HG03442 (cell line): ENCODE results near the gene FAM221B.

ENCODE experiments used
- ATAC-seq: cut with Tn5 transposase; IDR thresholded peaks from one replicate; pipeline ENCODE4 v1.9.1; 2021; ENCODE audit warnings: mild to moderate bottlenecking, moderate library complexity; ENCODE audit not compliant: unreplicated experiment

The FAM221B gene, protein sequence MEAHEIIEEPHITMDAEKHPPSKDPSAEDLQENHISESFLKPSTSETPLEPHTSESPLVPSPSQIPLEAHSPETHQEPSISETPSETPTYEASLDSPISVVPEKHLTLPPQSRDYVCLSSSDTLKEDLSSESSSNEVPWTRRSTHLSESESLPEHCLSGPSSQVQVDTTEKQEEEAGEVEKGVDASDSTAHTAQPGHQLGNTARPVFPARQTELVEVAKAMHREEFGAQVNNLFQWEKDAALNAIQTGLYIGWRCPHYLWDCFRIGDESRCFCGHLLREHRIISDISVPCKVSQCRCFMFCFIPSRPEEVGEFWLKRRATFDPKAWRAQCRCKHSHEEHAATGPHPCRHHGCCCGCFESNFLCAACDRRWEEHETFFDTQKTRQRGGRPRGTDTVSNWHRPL

DNA sequence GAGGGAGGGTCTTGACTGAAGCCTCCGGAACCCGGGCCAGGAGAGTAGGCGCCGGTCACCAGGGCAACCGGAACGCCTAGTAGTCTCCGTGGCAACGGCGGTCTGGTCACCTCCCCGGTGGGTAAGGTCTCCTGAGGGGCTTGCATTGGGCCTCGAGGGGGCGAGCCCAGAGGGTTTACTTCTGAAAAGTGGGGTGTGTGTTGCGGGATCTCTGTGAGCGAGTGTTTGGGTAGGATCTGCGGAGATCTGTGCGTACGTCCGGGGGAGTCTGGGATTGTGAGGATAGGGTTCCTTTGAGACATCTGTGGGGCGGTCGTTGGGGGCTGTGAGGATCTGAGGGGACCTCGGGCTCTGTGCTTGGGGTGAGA is at the start of gene FAM221B:
TSS of gene FAM221B (minus strand) at position 17 of the 368 bp plus-strand sequence. CDS start 2,571 bp downstream, outside the sequence.
- ATAC-seq: no peak

DNA sequence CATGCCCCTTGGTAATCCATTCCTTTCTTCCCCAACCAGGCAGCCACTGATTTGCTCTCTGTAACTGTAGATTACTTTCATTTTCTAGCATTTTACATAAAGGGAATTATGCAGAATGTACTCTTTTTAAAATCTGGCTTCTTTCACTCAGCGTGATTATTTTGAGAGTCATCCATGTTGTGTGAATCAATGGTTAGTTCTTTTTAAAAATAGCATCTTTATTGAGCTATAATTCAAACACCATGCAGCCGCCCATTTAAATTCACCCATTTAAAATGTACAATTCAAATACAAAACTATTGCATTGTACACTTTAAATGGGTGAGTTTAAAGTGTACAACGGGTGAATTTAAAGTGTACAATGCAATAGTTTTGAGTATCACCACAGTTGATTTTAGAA is 44.0 kb upstream of the FAM221B start:
- ATAC-seq: no peak

DNA sequence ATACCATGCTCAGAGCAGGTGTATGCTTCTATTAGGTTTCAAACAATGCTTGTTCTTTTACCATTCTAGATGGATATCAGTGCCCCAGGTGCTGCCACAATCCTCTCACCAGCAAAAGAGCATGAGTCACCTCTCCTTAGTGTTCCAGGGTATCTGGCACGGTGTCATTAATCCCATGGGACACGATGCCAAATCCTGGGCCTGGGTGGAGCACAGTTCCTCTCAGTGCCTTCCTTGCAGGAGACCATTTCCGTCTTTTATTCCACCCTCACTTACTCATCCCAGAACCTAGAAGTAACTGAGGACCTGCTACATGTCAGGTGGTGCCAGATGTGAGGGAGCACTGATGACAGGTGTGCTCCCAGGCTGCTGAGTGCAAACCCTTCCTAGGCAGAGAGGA is 43.0 kb upstream of the FAM221B start:
- no peak for ATAC-seq

DNA sequence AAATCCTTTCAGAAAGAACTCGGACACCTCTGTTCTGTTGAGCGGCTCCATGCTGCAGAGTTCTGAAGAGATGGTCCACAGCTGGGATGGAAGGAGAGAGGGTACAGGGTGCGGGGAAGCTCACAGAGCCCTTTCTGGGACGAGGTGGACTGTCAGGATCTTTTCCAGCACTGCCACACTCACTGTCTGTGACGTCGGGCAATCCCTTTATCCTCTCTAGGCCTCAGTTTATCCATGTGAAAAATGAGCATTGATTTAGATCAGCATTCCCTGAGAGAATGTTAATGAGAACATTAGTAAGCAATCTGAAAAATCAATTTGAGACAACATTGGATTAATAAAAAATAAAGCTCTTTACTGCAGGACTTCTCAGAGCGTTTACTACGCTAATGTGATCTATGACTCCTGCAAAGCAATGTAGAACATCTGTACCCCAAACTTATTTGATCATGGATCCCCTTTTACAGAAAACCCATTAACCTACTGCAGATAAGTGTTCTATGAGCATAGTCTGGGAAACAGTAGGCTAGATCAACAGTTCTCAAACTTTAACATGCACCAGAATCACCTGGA is 41.9 kb upstream of the FAM221B start, which contains the start of gene OR13J1:
TSS of gene OR13J1 (minus strand) at position 51 of the 573 bp plus-strand sequence. CDS start at position 51, 0 bp downstream.
- ATAC-seq: no peak

DNA sequence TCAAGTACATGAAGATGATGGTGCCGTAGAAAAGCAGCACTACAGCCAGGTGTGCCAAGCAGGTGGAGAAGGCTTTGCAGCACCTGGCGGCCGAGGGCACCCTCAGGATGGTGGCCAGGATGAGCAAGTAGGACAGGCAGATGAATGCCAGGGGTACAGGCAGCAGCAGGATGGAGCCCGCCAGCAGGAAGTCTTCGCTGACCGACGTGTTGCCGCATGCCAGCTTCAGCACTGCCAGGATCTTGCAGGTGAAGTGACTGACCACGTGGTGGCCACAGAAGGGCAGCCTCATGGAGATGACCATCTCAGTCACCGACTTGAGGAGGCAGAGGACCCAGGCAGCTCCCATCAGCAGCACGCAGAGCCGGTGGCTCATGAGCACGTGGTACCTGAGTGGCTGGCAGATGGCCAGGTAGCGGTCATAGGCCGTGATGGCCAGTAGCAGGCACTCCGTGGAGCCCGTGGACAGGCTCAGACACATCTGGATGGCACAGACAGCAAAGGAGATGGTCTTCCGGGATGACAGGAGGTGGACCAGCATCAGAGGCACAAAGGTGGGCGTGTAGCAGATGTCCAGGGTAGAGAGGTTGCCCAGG is 41.2 kb upstream of the FAM221B start:
- no peak for ATAC-seq

DNA sequence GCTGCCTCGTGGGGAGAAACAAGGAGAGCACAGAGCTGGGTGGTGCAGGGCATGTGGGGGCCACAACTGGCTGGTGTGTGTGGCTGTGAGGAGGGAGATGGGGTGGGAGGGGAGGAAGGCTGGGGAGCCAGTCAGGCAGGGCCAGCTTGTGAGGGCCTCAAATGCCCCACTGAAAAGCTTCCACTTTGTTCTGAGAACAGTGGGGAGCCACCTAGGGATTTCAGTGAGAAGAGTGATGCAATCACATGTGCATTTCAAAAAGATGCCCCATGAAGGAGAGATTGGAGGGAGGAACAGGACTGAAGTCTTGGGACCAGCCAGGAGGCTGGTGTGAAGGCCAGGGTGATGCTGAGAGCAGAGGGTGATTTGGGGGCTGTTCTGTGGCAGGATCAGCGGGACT is 40.4 kb upstream of the FAM221B start:
- ATAC-seq: no peak

DNA sequence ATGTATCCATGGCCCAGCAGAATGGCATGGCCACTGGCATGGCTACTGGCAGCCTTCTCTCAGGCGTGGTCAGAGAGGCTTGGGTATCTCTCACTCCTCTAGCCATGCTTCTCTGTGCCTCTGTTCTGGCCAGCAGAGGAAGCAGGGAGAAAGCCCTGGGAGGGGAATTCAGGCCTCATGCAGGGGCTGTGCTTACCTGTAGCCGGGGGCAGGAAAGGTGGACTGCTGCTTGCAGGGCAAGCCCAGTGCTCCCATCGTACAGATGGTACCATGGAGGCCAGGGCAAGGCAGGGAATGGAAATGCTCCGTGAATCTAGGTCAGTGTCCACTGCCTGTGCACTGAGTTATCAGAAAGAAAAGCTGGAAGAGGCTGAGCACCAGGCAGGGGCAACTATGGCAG is 39.0 kb upstream of the FAM221B start:
- no peak for ATAC-seq

DNA sequence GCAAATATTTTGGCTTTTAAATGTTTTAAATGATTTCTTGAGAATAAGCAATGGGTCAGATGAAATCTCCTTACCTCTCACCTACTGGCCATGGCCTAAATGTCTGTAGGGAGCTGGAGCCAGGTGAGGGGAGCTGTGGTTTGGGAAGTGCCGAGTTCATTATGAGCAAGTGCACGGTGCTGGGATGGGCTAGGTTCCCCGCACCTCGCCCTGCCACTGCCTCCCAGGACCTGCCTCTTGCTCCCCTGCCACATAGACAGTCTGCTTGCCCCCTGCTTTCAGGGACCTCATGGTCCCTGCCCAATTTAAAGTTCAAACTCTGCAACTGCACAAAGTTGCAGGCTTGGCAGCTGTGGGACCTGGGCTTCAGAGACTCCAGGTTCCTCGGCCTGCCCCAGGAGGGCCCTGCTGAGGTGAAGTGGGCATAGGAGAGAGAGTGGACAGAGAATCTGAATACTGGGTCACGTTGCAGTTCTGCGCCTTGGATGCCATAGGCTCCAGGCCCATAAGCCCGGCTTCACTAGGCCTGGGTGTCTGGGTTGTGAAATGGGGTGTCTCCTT is 36.2 kb upstream of the FAM221B start:
- ATAC-seq: no peak

DNA sequence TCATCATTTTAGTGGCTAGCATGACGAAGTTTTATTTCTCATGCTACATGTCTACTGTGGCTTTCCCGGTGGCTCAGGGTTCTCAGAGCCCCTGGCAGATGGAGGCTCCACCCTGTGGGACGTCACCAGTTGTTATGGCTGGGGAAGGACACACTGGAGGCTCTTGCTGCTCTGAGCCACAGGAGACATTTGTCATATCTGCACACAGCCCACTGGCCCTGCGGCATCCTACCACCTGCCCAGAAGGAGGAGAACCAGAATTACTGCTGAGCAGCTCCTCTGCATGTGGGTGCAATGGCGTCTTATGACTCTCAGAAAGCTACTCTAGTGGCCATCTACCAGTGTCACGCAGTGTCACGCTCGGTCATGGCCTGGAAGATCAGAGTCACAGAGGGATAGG is 35.1 kb upstream of the FAM221B start:
- ATAC-seq: no peak

DNA sequence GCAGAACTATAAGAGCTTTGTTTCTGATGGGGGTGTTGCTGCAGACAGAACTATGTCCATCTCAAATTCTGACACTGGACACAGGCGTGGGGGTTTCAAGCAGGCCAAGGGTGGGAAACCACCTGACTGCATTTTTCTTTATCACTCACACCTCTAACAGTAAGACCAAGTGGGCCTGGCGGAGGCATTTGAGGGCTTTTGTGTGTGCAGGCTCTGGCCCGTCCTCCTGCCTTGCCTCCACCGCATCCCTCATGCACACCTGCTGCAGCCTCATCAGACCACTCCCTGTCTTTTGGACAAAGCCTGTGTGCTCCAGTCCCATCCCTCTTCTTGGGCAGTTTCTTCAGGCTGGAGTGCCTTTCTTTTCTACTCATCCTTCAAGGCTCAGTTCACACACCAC is 33.8 kb upstream of the FAM221B start:
- no peak for ATAC-seq

DNA sequence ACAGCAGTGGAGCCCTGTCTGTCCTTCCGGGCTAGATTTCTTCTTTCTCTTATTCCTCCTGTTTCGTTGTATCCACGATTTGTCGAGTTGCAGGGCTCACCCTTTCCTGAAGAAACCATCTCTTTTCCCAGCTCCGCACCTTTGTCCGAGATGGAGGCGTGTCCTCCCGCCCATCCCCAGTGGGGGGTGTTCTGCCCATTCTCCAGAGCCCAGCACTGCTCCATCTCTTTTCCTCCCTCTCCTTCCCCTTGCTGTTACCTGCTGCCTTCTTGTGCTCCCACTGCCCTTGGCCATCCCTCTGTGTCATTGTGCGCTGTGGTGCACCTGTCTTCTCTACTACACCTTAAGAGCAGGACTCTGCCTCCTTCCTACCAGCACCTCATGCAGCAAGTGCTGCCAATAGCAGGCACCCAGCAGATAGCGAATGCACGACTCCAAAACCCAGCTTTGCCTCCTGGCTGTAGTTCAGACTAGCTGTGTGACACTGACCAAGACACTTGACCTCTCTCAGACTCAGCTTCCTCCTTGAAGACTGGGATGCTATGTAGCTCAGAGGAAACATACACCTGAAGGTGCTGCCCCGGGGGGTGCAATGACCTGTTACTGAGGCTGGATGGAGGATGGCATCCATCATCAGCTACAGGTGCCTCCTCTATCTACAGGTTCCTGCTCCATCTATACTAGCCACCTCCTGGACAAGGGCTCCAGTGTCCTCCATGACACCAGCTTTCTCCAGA is 32.8 kb upstream of the FAM221B start:
- ATAC-seq: no peak

DNA sequence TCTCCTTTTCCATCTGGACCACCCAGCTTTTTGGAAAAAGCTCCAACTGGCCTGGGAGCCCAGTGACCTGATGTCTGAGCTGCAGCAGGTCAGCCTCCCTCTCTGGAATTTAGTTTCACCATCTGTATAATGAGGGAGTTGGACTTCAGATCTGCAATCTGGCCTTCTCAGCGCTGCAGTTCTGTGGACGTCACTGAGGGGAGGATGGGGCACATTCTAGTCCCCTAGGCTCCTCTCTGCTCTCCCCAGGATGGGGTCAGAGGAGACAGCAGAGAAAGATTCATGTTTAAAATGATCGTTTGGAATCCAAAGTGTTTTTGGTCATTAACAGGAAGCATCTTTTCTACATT is 31.4 kb upstream of the FAM221B start:
- ATAC-seq: no peak

DNA sequence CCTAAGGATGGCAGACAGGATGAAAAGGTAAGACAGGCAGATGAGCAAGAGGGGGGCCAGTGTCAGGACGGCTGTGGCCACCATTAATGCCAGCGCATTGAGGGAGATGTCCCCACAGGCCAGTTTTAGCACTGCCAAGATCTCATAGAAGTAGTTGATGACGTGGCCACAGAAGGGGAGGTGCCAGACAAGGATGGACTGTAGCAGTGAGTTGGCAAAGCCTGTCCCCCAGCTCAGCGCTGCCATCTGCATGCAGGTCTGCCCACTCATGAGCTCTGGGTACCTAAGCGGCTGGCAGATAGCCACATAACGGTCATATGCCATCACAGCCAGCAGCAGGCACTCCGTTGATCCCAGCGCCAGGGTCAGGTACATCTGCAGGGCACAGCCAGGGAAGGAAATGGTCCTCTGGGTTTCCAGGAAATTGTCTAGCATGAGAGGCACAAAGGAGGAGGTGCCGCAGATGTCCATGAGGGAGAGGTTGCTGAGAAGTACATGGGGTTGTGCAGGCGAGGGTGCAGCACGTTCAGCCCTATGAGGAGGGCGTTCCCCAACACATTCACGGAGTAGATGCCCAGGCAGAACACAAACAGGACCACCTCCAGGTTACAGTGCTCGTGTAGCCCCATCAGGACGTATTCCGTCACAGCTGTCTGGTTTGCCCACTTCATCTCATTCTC is 30.9 kb upstream of the FAM221B start:
- ATAC-seq: no peak

DNA sequence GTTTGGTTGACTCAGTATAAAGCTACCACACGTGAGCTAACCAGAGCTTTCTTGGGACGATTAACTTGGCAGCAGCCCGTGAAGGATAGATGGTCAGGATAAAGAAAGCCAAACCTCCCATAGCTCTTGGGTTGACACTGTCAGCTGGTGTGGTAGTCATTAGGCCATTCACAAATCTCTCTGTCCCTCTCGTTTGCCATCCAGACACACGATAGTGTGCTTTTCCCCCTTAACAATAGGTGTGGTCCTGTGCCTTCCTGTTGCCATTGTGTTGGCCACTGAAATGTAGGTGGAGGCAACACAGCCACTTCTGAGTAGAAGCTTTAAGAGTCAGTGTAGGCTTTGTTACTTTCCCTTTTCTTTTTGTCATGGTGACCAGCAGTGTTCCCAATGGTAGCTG is 29.9 kb upstream of the FAM221B start:
- no peak for ATAC-seq

DNA sequence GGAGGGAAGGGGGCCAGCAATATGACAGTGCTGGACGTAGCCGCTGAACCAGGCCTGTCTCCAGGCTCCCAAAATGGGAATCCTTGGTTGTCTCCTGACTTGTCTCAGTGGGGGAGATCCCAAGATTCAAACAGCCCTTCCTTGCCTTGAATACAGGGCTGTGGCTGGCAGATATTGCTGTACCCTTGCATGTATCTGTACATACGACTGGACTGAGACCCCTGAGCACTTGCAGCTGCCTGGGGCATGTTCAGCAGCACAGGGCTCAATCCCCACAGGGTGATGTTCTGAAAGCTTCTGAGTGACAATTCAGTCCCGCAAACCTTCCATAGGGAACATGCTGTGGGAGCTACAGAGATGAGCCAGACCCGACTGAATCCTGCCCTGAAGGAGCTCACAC is 28.4 kb upstream of the FAM221B start:
- no peak for ATAC-seq

DNA sequence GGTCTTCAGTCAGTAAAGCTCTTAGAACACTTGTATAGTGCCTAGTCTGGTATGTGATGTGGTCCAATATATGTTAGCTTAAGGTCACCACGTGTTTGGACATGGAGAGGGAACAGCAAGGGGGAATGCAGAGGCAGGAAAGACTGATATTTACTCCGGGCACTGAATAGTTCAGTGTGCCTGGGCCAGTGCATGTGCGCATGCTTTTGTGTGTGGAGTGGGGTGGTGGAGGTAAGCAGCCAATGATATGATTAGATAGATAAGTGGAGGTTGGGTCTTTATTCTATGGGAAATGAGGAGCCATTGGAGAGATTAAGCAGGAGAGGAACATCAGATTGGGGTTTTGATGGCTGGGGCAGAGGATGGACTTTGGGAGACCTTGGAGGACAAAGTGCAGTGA is 27.7 kb upstream of the FAM221B start:
- no peak for ATAC-seq

DNA sequence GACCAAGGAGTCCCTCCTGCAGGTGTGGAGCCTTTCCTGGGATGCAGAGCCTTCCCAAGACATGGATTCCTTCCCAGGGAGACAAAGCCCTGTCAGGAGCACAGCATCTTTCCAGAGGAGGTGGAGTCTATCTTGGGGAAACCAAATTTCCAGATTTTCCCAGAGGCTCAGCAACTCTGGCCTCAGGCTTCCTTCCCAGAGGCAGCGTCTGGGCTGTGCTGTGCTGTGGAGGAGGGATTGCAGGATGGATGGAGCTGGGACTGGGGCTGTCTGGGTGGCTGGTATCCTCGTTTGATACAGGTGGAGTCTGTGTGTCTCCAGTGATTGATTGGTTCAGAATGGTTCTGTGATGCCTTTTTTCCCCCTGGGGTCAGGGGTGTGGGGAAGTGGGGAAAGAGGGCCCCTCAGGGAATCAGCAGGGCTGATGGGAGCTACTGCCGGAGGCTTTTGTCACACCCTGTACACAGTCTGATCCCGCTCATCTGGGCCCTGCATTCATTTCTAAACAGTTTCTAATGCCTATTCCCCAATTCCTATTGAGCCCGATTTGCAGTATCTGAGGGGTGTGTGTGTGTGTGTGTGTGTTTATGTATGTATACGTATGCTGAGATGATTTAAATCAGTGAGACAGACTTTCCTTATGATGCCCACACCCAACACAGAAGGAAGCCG is 25.7 kb upstream of the FAM221B start:
- no peak for ATAC-seq

DNA sequence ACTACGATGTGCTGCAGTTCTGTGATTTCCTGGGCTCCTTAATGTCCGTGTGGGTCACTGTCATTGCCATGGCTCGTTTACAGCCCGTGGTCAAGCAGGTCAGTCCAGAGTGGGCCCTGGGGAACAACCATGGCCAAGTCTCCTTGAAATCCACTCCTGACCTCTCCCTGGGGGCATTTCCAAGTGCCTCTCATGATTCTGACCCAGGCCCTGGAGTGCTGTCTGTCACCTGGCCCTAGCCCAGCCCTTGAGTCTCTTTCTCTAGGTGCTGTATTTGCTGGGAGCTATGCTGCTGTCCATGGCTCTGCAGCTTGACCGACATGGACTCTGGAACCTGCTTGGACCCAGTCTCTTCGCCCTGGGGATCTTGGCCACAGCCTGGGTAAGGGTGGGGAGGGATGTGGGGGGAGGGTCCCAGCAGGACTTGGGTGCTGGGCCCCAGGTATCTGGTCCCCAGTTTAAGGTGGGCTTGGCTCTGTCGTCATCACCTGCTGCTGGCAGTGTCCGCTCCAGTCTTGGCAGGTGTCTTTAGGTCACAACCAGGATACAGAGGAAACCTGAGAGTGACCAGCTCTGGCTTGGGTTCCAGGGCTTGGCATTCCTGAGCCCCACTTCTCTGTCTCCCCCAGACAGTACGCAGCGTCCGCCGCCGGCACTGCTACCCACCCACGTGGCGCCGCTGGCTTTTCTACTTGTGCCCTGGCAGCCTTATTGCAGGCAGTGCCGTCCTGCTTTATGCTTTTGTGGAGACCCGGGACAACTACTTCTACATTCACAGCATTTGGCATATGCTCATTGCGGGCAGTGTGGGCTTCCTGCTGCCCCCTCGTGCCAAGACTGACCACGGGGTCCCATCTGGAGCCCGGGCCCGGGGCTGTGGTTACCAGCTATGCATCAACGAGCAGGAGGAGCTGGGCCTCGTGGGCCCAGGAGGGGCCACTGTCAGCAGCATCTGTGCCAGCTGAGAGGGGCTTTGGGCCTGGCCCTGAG is 24.6 kb upstream of the FAM221B start:
- no peak for ATAC-seq

DNA sequence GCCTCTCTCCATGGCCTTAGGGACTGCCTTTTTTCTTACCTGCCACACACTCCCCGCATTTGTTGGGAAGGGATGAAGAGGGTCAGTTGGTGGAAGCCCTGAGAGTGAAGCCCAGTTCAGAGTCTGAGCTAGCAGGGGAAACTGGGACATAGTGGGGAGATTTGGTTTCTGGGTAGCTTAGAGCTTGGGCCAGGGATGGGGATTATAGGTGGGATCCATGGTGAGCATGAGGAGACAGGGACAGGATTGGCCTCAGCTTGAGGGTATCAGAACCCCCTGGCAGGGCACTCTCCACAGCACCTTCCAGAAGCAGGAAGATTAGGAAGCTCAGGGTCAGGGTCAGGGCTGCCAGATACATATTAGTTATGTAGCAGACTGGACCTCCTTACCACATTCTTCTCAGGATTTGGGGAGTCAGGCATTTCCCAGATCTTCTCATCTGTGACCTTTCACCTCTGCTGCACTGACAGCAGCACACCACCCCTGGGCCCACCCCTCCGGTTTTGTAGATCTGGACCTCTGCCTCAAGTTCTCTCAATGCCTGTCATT is 23.8 kb upstream of the FAM221B start:
- ATAC-seq: no peak
